Type B pancreatic cell (in vitro differentiated cells): ENCODE measurements around the gene WDTC1. TPM values are rescaled to one million over a fixed set of nuclear protein-coding genes. Genes with fewer than 3 reads are reported as not detected.

Experiments used
- DNase-seq: peaks from one replicate; pipeline ENCODE4 v3.0.0; 2021; ENCODE audit warnings: mixed read lengths; ENCODE audit not compliant: unreplicated experiment; ENCODE audit errors: extremely low spot score
- H3K27ac Mint-ChIP-seq: 2 replicates; pipeline ENCODE4 v1.8.0; 2021; ENCODE audit warnings: mild to moderate bottlenecking, mixed read lengths
- H3K27me3 Mint-ChIP-seq: 2 replicates; pipeline ENCODE4 v1.8.0; 2021; ENCODE audit warnings: mixed read lengths
- H3K36me3 Mint-ChIP-seq: 2 replicates; pipeline ENCODE4 v1.8.0; 2021; ENCODE audit warnings: mixed read lengths
- H3K4me1 Mint-ChIP-seq: one replicate; pipeline ENCODE4 v1.8.0; 2021; ENCODE audit warnings: mixed read lengths; ENCODE audit not compliant: unreplicated experiment
- H3K4me3 Mint-ChIP-seq: 2 replicates; pipeline ENCODE4 v1.8.0; 2021; ENCODE audit warnings: mild to moderate bottlenecking, mixed read lengths
- H3K9me3 Mint-ChIP-seq: 2 replicates; pipeline ENCODE4 v1.8.0; 2021; ENCODE audit warnings: mixed read lengths
- total RNA-seq: library from RNA; stranded (reverse); gene quantifications from 2 replicates; pipeline ENCODE4 v1.2.1, GENCODE V29; 2021; ENCODE audit warnings: low replicate concordance
- TF ChIP-seq, protein P1 (sequence below): fragments of 200-600 bp; sonication (generic); conservative IDR thresholded peaks from 2 replicates; pipeline ENCODE4 v1.5.0; 2021; ENCODE audit warnings: antibody characterized with exemption, mild to moderate bottlenecking

The WDTC1 gene
- total RNA-seq, 1 donor from 2014 or later, result 33.7 TPM

DNA sequence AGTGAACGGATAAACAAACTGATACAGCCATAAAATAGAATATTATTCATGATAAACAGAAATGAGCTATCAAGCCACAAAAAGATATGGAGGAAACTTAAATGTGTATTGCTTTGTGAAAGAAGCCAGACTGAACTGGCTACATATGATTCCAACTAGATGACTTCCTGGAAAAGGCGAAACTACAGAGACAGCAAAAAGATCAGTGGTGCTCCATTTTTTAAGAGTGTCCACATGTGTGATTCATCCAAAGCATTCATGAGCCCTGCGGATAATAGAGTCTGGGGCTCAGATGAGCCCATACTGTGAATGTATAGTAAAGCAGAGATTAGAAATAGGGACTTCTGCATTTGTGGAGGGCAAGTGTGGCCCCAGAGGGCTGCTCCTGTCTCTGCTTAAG lies 79.7 kb downstream of the WDTC1 start:
- DNase-seq, result no peak
- peak overlapping the region; percentile 47 for H3K27ac Mint-ChIP-seq
- no peak overlapping the region for H3K4me3 Mint-ChIP-seq
- H3K36me3 Mint-ChIP-seq, result peaks cover 4% of the 10 kb centered on the region
- TF ChIP-seq, protein P1, sequence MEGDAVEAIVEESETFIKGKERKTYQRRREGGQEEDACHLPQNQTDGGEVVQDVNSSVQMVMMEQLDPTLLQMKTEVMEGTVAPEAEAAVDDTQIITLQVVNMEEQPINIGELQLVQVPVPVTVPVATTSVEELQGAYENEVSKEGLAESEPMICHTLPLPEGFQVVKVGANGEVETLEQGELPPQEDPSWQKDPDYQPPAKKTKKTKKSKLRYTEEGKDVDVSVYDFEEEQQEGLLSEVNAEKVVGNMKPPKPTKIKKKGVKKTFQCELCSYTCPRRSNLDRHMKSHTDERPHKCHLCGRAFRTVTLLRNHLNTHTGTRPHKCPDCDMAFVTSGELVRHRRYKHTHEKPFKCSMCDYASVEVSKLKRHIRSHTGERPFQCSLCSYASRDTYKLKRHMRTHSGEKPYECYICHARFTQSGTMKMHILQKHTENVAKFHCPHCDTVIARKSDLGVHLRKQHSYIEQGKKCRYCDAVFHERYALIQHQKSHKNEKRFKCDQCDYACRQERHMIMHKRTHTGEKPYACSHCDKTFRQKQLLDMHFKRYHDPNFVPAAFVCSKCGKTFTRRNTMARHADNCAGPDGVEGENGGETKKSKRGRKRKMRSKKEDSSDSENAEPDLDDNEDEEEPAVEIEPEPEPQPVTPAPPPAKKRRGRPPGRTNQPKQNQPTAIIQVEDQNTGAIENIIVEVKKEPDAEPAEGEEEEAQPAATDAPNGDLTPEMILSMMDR, result no peak
- H3K27me3 Mint-ChIP-seq, result no peaks in the 10 kb centered on the region
- no peaks in the 10 kb centered on the region for H3K9me3 Mint-ChIP-seq
- H3K4me1 Mint-ChIP-seq, result peaks cover 20% of the 10 kb centered on the region

DNA sequence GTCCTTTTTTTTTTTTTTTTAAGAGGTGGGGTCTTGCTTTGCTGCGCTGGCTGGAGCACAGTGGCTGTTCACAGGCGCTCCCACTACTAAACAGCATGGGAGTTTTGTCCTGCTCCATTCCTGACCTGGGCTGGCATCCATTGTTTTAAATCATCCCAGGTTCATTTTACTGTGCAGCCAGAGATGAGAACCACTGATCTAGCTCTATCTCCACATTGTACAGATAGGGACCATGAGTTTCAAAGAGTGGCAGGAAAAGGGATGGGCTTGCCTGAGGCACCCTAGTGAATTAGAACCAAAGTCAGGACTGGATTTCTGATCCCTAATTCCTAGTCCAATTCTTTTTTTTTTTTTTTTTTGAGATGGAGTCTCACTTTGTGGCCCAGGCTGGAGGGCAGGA lies 80.3 kb downstream of the WDTC1 start:
- Mint-ChIP-seq H3K36me3 (peaks cover 4% of the 10 kb centered on the region), H3K9me3 (no peaks in the 10 kb centered on the region), H3K4me1 (peaks cover 24% of the 10 kb centered on the region), H3K27me3 (no peaks in the 10 kb centered on the region), H3K27ac (peak overlapping the region; percentile 47), H3K4me3 (no peak overlapping the region)
- TF ChIP-seq, protein P1, result no peak
- no peak for DNase-seq

DNA sequence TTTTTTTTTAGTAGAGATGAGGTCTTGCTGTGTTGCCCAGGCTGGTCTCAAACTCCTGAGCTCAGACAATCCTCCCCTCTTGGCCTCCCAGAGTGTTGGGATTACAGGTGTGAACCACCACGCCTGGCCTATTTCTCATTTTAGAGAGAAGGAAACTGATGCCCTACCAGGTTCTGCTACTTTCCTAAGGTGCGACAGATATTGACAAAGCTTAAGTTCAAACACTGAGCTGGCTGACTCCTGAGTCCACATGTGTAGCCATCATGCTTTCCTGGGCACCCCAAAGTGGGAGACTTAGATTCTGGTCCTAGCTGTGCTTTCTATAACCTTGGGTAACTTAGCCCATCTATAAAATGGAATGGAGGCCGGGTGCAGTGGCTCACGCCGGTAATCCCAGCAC lies 82.4 kb downstream of the WDTC1 start:
- Mint-ChIP-seq H3K27ac (no peak overlapping the region), H3K36me3 (no peaks in the 10 kb centered on the region), H3K4me1 (peaks cover 29% of the 10 kb centered on the region), H3K27me3 (no peaks in the 10 kb centered on the region), H3K9me3 (no peaks in the 10 kb centered on the region), H3K4me3 (no peak overlapping the region)
- no peak for DNase-seq
- TF ChIP-seq, protein P1, result no peak

DNA sequence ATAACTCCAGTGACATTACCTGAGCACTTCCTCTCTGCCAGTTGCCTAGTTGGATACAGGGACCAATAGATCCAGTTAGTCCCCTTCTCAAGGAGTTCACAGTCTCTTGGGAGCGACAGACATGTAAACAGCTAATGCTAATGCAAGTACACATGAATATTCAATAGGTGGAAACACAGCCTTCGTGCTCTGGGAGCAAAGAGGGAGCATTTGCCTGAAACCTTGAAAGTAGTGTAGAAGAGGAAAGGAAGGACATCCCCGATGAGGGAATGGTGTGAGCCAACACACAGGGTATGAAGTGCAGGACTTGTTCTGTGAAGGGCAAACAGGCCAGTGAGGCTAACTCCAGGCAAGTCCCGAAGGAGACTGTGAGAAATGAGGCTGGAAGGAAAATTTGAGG lies 83.7 kb downstream of the WDTC1 start:
- H3K4me1 Mint-ChIP-seq, result peaks cover 30% of the 10 kb centered on the region
- H3K4me3 Mint-ChIP-seq, result peak overlapping the region; percentile 47
- no peaks in the 10 kb centered on the region for H3K27me3 Mint-ChIP-seq
- peak overlapping the region; percentile 36 for H3K27ac Mint-ChIP-seq
- H3K9me3 Mint-ChIP-seq, result no peaks in the 10 kb centered on the region
- no peak for DNase-seq
- TF ChIP-seq, protein P1, result no peak
- no peaks in the 10 kb centered on the region for H3K36me3 Mint-ChIP-seq

DNA sequence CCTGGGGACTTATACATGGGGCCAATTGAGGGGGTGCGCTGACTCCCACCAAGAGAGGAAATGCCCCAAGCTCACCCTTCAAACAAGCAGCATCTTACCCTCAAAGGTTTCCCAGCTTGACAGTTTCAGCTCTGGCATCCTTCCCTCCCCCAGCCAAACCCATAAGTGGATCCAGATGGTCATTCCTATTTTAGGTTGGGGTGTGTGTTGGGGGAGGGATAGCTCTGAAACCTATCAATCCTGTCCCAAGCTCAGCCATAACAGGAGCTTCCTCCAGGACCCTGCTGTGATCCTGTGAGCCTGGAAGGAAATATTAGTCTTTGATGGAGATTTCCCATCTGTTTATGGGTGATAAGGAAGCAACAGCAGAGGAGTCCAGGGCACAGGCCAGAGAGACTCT lies 84.2 kb downstream of the WDTC1 start:
- Mint-ChIP-seq H3K27ac (peak overlapping the region; percentile 36), H3K4me3 (peak overlapping the region; percentile 47), H3K9me3 (no peaks in the 10 kb centered on the region), H3K27me3 (no peaks in the 10 kb centered on the region), H3K4me1 (peaks cover 31% of the 10 kb centered on the region), H3K36me3 (no peaks in the 10 kb centered on the region)
- DNase-seq, result no peak
- TF ChIP-seq, protein P1, result no peak
